HG03558 (cell line): ENCODE results near the gene CASS4.

Experiments used
- ATAC-seq: cut with Tn5 transposase; IDR thresholded peaks from one replicate; pipeline ENCODE4 v1.9.1; 2021; ENCODE audit warnings: moderate number of reproducible peaks; ENCODE audit not compliant: unreplicated experiment; ENCODE audit errors: extremely low read depth

Gene CASS4

DNA sequence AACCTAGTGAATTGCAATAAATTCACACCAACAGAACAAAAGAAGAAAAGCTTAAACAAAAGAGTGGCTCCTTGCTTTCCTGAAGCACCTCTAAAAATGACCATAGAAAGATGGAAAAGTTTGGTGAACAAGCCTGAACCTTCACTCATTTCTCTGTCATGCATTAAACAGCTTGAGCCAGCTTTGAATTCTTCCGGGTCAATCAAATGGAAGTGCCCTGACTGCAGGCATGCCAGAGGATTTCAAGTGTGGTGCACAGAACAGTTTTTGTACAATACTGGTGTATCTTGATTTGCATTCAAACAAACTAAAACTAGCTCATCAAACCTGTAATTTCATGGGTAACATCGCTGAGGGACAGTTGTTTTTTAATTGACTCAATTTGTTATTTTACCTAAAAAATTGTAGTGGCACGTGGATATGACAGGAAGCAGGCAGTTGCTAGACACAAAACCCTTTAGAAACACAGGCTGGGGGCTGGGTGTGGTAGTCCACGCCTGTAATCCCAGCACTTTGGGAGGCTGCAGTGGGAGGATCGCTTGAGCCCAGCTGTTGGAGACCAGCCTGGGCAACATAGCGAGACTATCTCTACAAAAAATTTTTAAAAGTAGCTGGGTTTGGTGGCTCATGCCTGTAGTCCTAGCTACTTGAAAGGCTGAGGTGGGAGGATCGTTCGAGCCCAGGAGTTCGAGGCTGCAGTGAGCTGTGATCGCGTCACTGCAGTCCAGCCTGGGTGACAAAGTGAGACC lies 9.1 kb downstream of the CASS4 start:
- ATAC-seq = no peak

DNA sequence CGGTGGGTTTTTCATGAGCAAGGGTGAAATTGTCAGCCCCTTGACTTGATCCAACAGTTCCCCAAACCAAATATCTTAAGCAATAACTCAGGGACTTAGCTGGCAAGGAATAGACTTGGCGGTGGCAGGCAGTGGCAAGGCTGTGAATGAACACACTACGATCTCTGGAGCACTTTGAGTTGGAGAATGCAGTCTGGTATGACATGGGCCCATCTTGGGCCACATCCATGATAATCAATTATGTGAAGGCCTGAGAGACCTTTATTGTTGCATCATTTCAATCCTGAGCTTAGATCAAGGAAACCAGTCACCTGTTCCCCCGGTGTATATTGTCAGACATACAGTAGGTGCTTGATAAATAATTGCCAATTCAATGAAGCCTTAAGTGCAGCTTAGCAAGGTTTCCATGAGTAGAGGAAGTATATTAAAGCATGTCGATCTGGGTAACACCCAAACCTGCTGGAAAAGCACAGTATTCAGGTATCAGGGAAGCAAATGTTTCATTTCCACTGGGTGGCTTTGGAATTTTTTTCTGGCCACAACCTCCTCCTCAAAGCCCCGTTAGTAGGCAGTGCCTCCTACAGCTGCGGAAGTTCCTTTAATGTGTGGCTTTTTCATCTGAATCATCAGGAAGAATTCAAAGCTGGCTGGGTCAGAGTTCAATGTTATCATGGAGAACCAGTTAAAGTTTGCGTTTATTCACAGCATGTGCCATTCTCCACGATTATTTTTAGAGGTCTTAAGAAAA lies 10.2 kb downstream of the CASS4 start:
- no peak for ATAC-seq

DNA sequence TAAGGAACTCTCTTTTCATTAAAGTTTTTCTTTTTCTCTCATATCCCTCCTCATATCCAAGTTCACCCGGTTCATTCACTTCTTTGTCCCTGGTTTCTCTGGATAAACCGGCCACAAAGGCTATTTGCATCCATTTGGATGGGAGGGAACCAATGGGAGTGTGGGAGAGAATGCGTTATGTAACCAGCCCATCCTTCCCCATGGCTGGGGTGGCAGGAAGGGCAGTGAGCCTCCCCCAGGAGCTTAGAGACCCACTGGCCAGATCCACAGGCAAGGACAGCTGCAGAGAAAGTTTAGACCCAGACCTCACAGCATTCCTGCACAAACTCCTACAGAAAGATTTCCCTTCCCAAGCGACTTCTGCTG lies 10.7 kb downstream of the CASS4 start:
- no peak for ATAC-seq

DNA sequence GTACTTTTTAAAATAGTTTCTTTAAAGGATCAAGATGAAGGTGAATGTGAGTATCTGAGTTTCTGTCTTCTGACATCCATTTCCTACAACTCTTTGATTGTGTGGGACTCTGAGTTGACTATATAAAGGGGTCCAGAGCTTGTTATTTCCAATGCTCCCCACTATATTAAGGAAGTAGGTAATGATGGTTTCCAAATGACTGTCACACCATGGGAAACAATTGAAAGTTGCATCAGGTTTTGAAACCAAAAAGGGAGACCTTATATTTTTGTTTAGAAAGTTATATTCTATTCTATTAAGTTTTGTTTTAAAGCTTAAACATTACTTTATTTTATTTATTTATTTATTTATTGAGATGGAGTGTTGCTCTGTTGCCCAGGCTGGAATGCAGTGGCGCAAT lies 11.2 kb downstream of the CASS4 start:
- ATAC-seq = no peak

DNA sequence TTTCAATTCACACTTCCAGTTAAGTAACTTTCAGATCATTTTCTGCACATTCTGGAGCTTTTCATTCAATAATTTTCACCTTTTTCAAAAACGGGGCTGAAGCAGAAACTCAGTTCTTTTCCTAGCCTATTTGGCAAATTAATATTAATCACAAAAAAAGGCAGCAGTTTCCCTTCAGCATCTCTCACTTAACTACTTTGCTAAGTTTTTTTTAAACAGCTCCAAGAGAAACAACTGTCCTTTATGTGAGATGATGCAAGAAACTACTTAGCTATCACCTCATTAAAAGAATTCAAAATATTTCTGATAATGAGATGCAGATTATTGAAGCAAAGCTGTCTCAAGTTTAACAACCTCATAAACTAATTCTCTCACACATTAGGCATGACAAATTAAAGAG lies 11.8 kb downstream of the CASS4 start:
- no peak for ATAC-seq

DNA sequence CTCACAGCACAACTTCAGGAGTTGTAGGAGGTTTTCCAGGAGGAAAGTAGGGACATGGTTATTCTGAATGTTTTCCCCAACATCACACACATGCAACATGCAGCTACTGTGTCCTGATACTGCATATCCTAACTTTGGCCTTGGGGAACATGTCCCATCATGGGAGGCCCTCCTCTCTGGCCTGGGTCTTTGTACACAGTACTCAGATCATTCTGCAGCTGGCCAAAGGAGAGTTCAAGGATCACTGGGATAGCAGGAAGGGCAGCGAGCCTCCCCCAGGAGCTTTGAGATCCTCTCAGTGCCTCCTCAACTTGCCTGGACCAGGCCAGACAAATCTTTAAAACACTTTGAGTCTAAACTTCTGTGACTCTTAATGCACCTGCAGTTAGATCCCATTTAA lies 12.9 kb downstream of the CASS4 start:
- no peak for ATAC-seq

DNA sequence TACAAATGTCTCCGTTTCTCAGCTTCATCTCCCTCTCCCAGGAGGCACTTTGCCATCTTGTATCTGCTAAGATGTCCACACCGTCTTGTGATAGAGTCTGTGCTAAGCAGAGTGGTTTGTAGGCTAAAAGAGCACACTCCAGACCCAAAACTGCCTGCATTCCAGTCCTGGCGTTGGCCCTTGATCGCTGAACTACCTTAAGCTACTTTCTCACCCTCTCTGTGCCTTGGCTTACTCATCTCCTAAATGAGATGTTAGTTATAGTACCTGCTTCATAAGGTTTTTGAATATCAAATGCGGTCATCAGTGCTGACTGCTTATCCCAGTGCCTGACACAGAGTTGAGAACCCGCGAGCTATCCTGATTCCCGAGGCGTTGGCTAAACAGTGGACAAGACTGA lies 14.0 kb downstream of the CASS4 start:
- ATAC-seq = no peak

DNA sequence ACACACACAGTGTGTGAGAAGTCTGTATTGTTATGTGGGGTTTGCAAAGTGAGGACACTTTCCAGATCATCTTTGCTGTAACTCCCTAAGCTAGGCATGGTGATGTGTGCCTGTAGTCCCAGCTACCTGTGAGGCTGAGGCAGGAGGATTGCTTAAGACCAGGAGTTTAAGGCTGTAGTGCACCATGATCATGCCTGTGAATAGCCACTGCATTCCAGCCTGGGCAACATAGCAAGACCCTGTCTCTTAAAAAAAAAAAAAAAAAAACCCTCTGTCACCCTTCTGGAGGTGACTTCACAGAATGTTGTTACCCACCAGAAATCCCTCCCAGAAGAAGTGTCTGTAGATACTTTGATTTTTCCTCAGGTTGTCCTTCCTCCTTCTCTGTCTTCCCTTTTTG lies 14.9 kb downstream of the CASS4 start:
- ATAC-seq = no peak

DNA sequence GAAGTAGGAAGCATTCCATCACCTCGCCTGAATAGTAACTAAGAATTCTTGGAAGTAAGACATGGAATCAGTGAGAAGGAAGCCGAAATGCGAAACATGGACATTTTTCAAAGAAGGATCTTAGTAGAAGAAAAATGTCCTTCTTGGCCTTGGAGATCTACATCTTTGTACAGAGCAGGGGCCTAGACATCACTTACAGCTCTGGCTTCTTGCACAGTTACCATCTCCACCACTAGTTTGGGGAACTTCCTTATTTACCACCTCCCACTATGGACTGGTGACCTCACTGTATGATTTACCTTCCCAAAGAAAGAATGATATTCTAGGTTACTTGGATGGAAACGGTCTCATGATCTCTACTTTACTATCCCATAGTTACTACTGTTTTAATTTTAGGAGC lies 15.7 kb downstream of the CASS4 start:
- ATAC-seq = no peak

DNA sequence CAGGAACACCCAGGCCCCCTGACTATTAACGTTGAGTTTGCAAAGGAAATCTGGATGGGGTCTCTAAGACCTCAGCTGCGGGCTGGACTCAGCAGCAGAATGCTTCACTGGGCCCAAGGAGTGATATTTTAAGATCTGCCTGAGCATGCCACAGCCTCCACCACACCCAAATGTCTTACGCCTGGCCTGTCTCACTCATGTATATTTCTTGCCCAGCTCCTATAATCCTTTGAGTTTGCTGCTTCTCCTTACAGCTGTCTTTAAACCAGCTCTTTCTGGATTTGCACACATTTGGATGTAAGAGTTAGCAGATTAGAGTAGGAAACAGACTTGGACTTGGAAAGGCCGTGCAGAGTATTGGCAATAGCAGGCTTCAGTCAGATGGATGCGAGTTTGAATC lies 16.4 kb downstream of the CASS4 start:
- no peak for ATAC-seq

DNA sequence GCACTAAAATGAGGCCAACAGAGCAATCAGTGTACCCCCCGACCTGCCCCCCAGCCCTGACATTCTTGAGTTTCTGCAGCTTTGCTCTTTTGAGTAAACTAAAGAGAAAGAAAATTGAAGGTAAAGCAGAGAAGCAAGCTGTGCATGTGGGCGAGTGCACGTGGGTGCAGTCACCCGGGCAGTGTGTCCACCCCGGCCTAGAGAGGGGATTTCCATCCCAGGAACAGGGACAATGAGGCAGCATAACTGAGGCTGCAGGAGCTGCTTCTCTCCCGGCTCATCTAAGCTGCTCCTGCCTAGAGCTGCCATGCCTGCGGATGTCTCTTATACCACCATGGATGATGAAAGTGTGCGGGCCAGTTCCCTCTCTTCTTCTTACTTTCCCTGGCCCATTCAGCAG lies 16.8 kb downstream of the CASS4 start:
- ATAC-seq = no peak

DNA sequence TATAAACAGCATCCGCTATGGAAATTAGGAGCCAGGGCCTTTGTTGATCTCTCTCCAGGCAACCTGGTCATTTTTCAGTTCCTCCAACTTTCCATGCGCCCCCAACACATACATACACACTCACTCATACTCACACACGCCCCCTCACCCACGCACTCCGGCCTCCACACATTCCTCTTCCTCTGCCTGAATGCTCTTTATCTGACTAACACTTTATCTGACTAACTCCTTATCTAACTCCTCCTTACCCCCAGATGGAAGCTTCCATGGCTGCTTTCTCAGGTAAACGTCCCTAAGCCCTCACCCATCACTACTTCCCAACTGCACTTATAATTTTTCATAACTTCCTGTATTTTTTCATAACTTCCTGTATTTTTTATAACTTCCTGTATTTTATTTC lies 17.4 kb downstream of the CASS4 start:
- no peak for ATAC-seq

DNA sequence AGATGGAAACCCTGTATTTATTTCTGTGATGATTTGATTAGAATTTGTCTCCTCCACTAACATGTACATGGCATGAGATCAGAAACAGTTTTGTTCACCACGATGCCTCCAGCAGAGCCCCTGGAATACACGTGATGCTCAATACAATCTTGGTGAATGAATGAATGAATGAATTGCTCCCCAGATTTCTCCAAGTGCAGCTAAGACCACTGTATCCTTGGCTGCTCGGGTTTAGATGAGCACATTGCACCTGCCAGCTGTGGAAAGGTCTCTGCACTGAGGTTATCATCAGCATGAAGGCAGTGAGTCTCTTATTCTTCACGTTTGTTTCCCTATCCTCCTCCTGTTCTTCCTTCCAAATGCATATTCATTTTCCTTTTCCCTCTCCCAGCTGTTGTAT lies 17.9 kb downstream of the CASS4 start:
- ATAC-seq = no peak

DNA sequence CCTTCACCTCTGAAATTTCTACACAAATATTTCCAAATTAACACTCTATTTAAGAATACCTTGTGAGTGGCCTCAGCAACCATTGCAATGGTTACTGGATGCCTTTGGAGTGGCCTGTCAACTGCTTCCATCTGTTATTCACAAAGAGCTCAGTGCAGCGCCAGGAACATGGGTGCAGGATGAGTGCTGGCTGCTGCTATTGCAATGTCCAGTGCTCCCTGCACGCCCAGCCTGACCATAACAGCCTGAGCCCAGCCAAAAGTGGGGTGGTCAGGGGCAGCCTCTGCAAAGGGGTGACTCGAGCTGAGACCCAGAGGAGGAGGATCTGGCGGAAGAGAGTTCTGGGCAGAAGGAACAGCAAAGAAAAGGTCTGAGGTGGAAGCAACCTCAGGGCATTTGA lies 18.4 kb downstream of the CASS4 start:
- no peak for ATAC-seq

DNA sequence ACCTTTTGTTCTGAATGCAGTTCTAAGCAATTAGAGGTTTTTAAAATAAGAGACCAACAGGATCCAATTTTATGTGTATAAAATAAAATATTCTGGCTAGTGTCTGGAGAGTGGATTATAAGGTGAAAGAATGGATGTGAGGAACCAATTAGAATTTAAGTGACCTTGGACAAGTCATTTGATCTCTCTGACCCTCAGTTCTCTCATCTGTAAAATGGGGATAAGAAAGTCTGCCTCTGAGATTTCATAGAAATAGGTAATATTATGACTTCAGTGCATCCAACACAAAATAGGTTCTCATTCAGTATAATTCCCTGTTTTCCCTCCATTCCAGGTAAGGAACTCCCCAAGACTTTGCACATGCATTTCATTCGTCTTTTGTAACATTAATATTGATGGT lies 18.9 kb downstream of the CASS4 start:
- ATAC-seq = no peak

DNA sequence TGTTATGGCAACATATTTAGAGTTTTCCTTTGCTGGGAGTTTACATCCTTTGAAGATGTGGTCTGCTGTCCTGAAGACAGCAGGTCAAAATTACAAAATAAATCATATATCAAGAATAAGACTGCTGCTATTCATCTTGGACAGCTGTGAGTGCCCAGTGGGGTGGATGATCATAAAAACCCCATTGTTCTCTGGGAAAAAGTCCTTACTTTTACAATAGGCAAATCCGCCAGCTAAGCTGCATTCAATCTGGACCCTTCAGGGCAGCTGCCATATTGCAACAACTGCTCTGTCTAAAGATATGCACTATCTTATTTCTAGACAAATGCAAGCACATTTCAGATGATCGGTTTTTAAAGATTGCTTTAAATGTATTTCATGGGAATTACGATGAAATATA lies 19.4 kb downstream of the CASS4 start:
- ATAC-seq = no peak

DNA sequence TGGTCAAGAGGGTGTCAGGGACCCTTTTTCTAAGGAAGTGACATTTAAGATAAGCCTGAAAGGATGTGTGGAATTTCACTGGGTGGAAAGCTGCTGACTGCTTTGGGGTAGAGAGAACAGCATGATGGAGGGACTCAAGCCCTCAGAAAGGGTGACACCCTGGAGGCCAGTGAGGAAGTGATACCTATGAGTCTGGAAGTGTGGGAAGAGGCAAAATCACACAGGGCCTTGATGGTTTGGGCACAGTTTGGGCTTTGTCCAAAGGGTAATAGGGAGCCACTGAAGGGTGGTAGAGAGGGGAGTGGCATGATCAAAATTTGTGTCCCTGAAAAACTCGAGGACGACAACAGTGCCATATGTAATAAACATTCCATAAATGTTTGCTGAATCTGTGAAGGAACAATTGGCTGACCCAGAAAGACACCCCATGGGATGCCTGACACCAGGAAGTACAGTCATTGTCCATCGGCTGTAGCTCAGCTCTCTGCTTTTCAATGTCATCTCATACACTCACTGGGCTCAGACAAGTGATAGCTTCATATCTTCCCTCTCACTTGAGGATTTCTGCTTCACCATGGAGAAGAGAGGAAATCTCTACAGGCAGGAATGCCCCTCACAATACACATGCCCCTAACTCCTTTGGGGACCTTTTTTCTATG lies 21.3 kb downstream of the CASS4 start:
- no peak for ATAC-seq

DNA sequence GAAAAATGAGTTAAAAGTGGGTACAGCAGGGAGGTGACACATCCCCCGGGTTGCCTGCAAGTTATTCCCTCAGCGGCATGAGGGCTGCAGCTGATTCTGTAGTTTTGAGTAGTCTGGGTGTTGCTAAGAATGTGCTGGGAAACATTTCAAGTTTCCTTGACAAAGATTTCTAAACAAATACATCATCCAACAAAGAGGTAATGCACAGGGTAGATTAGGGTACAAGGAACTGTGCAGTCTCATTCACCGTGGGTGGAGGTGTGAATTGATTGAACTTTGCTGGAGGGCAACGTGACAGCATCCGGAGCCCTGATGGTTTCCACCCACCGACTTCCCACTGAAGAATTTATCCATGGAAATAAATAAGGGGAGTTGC lies 21.8 kb downstream of the CASS4 start:
- ATAC-seq = no peak

DNA sequence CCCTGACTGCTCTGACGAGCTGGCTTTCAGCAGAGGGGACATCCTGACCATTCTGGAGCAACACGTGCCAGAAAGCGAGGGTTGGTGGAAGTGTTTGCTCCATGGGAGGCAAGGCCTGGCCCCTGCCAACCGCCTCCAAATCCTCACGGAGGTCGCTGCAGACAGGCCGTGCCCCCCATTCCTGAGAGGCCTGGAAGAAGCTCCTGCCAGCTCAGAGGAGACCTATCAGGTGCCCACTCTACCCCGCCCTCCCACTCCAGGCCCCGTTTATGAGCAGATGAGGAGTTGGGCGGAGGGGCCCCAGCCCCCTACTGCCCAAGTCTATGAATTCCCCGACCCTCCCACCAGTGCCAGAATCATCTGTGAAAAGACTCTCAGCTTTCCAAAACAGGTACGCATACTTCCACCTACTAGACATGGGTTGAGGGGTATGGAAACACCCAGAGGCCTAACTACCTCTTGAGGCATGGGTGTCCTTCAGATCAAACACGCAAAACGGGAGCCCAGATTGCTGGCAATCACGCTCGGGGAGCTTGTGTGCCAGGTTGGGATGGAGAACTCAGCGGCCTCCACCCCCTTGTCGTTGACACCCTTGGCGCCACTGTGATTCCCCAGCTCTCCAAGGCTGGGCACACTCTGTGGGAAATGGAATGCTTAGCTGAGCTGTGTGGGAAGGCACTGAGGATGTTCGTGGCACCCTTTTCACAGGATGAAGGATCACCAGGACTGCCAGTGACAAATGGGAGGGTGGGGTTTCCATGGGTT lies 25.3 kb downstream of the CASS4 start:
- no peak for ATAC-seq

DNA sequence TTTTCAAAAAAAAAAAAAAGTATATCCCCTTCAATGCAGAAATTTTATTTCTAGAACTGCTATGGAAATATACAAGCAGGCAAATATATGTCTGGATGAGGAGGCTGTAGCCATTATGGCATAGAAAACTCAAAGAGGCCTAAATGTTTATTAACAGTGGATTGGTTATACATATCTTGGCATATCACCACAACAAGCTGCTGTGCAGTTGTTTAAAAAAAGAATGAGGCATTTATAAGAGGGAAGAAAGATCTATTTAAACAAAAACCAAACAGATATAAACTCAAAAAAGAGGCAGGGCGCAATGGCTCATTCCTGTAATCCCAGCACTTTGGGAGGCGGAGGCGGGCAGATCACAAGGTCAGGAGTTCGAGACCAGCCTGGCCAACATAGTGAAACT lies 26.2 kb downstream of the CASS4 start:
- ATAC-seq = no peak

DNA sequence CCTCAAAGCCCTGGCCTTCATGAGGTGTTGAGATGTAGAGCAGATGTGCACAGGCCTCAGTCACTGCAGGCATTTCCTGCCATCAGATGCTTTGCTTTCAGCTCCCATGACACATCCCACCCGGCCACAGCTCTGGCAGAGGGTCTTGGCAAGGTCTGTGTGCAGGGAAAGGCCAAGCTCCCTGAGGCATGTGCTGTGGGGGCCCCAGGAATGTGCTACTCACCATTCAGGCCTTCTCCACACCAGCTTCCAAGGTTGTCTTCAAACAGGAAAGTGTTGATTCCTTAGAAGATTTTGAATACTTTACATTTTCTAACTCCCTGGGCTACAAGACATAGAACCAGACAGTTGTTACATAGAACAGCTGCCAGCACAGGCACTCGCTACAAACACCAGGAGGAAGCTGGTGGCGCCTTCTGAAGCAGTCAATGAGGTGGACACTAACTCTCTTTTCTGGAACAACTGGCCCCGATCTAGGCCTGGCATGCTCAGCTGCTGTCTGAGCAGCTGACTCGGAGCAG lies 27.8 kb downstream of the CASS4 start:
- ATAC-seq = no peak
